Stimulated activated CD8-positive, alpha-beta memory T cell treated with anti-CD3 and anti-CD28 coated beads, Interleukin-15, amount 100 ng/mL, for 24 hours (primary cell): ENCODE results near the gene UGT2B11.
"Not testable (repeated sequence)": the region's sequence is repeated elsewhere in the genome, so short reads cannot be mapped to it uniquely, and the experiment has no call there.

ENCODE experiments used
- DNase-seq: peaks from one replicate; pipeline ENCODE4 v3.0.0-alpha.2; 2020; ENCODE audit warnings: low read depth

UGT2B11 gene

GRCh38 chr4:69214716-69215115 is at the start of gene UGT2B11:
UGT2B11 (minus strand) TSS chr4:69214748; CDS start chr4:69214722, 26 bp downstream.
- no peak for DNase-seq

- not testable (repeated sequence) for DNase-seq
Measured at GRCh38 chr4:69253147-69253772, 38.7 kb upstream of the UGT2B11 start.

- not testable (repeated sequence) for DNase-seq
Measured at GRCh38 chr4:69250884-69251283, 36.3 kb upstream of the UGT2B11 start.

GRCh38 chr4:69242562-69243240 is 28.2 kb upstream of the UGT2B11 start:
- not testable (repeated sequence) for DNase-seq

- not testable (repeated sequence) for DNase-seq
Measured at GRCh38 chr4:69241746-69242145, 27.2 kb upstream of the UGT2B11 start.

- DNase-seq, result not testable (repeated sequence)
Measured at GRCh38 chr4:69240787-69241186, 26.2 kb upstream of the UGT2B11 start.

GRCh38 chr4:69239557-69240168 is 25.1 kb upstream of the UGT2B11 start:
- DNase-seq, result no peak

- DNase-seq, result no peak
Measured at GRCh38 chr4:69239092-69239491, 24.5 kb upstream of the UGT2B11 start.

GRCh38 chr4:69224891-69225290 is 10.3 kb upstream of the UGT2B11 start:
- DNase-seq, result no peak

- not testable (repeated sequence) for DNase-seq
Measured at GRCh38 chr4:69223277-69223676, 8.7 kb upstream of the UGT2B11 start.

GRCh38 chr4:69218491-69218890 is 3.9 kb upstream of the UGT2B11 start:
- DNase-seq, result not testable (repeated sequence)

- no peak for DNase-seq
Measured at GRCh38 chr4:69210911-69211310, 3.6 kb downstream of the UGT2B11 start.

GRCh38 chr4:69198506-69198905 is 16.0 kb downstream of the UGT2B11 start:
- DNase-seq, result not testable (repeated sequence)

GRCh38 chr4:69196209-69196965 is 18.2 kb downstream of the UGT2B11 start:
- DNase-seq, result no peak

- DNase-seq, result no peak
Measured at GRCh38 chr4:69194166-69194565, 20.4 kb downstream of the UGT2B11 start.

- not testable (repeated sequence) for DNase-seq
Measured at GRCh38 chr4:69191905-69192304, 22.6 kb downstream of the UGT2B11 start.

- DNase-seq, result not testable (repeated sequence)
Measured at GRCh38 chr4:69190621-69191020, 23.9 kb downstream of the UGT2B11 start.

GRCh38 chr4:69181519-69182169 is 32.9 kb downstream of the UGT2B11 start:
- DNase-seq, result not testable (repeated sequence)

GRCh38 chr4:69179817-69180216 is 34.7 kb downstream of the UGT2B11 start:
- DNase-seq, result not testable (repeated sequence)

GRCh38 chr4:69178751-69179205 is 35.8 kb downstream of the UGT2B11 start:
- DNase-seq, result not testable (repeated sequence)

GRCh38 chr4:69170233-69171134 is 44.1 kb downstream of the UGT2B11 start:
- not testable (repeated sequence) for DNase-seq
